HG02642 (cell line): ENCODE results near the gene CCRL2.
"Not testable (repeated sequence)": the region's sequence is repeated elsewhere in the genome, so short reads cannot be mapped to it uniquely, and the experiment has no call there.

Experiments
- ATAC-seq: cut with Tn5 transposase; IDR thresholded peaks from one replicate; pipeline ENCODE4 v1.9.1; 2021; ENCODE audit warnings: mild to moderate bottlenecking; ENCODE audit not compliant: unreplicated experiment, poor library complexity

Gene CCRL2

DNA sequence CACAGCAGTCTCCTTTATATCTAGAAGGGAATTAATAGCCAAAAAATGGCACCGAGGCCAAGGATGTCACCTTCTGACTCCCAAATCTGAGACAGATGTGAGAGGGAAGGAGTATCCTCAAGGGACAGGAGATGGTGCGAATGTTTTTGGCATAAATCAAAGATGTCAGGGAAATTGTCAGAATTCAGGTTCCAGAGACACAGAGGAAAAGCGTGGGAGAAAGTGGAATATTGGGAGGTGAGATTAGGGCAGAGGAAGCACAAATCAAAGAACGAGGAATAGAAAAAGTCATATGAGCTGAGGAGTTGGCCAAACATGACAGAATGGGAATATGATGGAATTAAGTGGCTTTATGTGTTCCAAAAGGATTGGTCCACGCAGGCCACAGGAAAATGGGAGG, 6.2 kb upstream of the CCRL2 start:
- no peak for ATAC-seq

DNA sequence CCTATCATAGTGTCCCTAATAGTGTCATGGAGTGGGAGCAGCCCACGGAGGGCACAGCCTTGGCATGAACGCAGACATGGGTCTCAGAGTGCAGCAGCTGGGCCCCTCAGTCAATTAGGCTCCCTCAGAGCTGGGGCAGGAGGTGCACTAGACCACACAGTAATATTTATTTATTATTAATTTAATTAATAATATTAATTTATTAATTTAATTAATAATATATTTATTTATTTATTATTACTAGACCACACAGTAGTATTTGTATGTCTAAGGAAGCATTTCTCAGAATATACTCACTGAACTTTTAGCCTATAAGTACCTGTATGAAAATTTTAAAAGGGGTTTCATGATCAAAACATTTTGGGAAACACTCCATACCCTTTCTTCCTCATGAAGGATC, 5.5 kb upstream of the CCRL2 start:
- no peak for ATAC-seq

DNA sequence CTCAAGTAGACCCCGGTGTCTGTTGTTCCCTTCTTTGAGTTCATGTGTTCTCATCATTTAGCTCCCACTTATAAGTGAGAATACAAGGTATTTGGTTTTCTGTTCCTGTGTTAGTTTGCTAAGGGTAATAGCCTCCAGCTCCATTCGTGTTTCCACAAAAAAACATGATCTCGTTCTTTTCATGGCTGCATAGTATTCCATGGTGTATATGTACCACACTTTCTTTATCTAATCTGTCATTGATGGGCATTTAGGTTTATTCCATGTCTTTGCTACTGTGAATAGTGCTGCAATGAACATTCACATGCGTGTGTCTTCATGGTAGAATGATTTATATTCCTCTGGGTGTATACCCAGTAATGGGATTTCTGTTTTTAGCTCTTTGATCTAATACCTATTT, 4.2 kb upstream of the CCRL2 start:
- not testable (repeated sequence) for ATAC-seq

DNA sequence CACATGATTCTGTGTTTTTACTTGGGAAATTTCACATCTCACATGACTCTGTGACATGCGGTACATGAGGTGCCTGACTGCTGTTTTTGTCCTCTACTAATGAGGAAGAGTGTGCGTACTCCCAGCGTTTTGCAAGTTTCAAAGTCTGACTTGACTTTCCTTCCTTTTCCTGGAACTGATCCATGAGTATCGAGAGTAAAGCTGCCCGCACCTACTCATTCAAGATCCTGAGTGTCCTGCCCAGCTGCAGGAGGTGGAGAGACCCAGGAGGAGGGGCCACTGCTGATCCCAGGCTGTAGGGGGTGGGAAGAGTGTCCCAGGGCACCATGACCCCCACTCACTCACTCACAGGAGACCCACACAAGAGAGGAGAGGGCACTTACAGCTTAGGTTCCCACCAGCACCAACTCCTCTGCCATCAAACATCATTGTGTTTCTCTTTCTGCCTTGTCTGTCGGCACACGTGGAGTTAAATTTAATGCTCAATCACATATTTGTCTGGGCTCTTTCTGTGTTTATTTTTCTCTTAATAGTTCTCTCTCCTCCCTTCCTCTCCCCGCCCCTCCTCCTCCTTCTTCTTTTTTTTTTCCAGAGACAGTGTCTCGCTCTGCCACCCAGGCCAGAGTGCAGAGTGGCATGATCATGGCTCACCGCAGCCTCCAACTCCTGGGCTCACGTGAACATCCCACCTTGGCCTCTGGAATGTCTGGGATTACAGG, 1.6 kb upstream of the CCRL2 start:
- ATAC-seq: no peak

DNA sequence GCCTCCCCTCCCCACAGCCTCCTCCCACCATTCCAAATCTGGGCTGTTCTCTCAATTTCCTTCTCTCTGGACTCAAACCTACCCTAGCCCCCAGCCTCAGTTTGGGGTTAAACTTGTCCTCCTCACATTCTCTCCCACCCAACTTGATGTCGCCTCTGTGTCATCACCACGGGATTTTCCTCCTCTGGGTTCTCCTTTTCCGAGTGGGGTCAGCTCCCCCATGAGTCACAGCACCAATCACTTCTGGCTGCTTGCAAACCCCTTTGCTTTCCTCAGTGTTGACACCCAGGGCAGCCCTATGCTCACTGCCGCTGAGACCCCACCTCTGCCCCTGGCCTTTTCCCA, 644 bp upstream of the CCRL2 start:
- ATAC-seq: no peak

DNA sequence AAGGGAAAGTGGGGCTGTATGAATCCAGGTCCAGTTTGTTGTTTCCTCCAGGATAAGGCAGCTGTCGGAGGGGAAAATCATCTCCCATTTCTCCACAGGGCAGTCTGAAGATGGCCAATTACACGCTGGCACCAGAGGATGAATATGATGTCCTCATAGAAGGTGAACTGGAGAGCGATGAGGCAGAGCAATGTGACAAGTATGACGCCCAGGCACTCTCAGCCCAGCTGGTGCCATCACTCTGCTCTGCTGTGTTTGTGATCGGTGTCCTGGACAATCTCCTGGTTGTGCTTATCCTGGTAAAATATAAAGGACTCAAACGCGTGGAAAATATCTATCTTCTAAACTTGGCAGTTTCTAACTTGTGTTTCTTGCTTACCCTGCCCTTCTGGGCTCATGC, 911 bp downstream of the CCRL2 start:
- ATAC-seq: no peak

DNA sequence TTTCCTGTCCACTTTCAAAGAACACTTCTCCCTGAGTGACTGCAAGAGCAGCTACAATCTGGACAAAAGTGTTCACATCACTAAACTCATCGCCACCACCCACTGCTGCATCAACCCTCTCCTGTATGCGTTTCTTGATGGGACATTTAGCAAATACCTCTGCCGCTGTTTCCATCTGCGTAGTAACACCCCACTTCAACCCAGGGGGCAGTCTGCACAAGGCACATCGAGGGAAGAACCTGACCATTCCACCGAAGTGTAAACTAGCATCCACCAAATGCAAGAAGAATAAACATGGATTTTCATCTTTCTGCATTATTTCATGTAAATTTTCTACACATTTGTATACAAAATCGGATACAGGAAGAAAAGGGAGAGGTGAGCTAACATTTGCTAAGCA, 1.8 kb downstream of the CCRL2 start:
- ATAC-seq: no peak

DNA sequence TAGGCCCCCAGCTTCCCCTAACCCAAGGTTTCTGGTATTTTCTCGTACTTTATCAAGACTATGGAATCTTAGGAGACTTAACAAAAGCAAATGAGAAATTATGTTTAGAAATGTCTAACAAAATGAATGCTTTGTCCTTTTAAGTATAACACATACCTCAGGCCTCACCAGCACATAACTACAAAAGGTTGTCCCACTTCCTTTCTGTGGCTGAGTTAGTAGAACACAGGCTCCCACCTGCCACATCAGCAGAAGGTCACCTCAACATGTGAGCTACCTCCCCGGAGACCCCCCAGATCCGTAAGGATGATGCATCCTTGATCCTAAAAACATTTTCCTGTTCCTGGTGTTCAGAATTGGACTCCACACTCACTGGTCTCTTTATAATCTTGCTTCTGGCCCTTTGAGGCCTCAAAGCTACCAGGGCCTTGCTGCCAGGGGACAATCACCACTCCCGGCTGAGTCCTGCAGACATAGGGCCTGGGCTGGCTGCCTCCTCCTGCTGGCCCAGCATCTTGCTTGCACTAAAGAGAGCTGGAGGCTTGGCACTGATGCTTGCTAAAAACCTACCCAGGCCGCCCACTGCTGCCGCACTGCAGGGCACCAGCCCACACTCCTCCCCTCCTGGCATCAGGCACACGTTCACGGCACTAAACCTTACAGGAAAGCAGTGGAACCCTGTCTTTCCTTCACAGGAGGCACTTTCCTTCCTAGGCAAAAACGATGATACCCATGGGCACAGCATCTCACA, 2.9 kb downstream of the CCRL2 start:
- no peak for ATAC-seq

DNA sequence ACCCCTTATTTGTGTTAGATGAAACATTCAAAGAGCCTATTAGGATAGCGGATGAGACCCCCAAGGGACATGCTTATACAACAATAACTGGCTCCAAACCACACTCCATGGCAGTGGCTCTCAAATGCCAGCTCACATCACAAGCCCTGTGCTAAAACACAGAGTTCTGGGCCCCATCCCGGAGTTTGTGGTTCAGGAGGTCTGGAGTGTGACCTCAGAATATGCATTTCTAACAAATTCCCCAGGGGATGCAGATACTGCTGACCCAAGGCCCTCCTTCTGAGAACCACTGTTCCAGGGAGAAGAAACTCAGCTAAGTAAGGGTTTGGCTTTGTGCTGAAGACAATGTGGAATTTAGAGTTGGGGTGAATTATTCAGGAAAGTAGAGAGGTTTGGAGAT, 3.6 kb downstream of the CCRL2 start:
- ATAC-seq: no peak

DNA sequence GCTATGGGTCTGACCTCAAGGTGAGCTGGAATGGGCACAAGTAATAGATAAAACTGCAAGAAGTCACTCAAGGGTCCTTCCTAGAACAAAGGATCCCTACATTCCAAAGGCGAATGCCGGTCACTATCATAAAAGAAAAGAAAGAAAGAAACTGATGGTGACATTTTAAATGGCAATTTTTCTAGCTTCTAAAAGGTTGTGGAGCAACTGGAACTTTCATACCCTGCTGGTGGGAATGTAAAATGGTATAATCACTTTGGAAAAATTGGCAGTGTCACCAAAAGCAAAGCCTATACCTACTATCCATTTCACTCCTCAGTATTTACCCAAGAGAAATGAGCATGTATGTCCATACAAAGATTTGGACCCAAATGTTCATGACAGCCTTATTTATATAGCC, 4.2 kb downstream of the CCRL2 start:
- ATAC-seq: no peak

DNA sequence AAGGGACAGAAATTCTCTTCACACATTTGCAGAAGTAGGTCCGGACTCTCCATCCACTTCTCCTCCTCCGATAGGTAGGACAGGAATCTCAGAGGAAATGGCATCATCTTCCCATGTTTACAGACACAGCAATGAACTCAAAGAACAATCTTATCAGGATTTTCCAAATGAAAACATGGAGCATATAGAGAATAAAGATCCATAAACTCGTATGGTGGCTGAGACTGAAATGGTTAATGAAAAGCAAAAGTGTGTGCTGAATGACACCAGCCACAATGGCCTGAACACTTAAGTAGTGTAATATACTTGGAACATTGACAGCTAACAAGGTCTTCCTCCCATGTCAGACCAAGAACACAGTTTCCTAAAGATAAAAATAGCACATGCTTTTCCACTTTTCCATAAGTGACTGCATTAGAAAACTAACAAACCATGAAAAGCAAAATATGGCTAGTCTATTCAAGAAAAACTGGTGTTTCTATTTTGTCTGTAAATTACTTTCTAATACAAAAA, 5.8 kb downstream of the CCRL2 start:
- no peak for ATAC-seq

DNA sequence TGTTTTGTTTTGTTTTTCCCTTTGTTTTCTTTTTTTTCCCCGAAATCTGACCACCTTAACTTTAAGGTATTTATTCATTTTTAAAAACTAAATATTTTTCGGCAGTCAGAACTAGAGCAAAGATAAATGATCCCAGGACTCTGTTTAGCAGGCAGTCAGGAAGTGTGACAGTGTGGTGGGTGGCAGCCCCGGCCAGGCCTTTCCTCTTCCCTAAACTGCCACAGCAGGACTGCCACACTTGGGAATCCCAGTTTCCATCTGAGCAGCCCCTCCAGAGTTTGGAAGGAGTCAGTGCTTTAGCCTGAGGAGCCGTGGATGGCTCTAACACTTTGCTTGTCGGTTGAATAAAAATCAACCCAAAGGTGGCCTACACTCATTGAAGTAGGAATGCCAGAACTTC, 6.9 kb downstream of the CCRL2 start:
- ATAC-seq: no peak

DNA sequence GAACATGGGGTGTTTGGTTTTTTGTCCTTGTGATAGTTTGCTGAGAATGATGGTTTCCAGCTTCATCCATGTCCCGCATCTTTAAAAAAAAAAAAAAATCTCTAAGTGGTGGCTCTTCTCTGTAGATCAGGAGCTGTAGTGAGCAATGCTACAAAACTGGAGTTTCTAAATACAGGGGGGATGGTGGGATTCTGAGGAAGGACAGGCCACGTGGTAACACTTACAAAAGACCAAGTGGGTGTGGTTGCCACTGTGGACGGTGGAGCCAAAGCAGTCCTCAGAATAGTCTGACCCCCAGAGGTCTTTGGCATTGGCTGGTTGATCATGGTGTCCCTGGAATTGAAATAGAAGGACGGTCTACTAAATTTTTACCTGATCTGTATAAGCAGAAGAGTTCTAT, 7.7 kb downstream of the CCRL2 start:
- no peak for ATAC-seq

DNA sequence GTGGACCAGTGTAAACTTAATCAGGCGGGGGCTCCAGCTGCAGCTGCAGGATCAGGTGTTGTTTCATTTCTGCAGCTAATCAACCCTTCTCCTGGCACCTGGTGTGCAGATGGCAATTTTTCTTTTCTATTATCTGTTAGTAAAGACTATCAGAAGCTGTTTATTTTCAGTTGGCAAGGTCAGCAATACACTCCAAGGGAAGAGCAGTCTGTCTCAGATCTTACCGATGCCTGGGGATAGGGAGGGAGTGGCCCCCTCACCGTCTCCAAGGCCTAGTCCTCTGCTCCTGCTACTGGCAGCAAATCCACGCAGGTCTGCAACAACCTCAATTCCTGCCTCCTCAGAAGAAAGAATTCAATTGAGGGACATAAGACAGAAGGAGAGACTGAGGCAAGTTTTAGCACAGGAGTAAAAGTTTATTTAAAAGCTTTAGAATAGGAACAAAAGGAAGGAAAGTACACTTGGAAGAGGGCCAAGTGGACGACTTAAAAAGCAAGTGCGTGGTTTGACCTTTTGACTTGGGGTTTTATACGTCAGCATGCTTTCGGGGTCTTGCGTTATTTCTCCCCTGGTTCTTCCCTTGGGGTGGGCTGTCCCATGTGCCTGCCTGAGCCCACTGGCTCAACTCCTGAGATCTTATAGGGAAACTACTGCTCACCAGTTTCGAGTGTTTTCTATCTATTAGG, 9.2 kb downstream of the CCRL2 start:
- no peak for ATAC-seq

DNA sequence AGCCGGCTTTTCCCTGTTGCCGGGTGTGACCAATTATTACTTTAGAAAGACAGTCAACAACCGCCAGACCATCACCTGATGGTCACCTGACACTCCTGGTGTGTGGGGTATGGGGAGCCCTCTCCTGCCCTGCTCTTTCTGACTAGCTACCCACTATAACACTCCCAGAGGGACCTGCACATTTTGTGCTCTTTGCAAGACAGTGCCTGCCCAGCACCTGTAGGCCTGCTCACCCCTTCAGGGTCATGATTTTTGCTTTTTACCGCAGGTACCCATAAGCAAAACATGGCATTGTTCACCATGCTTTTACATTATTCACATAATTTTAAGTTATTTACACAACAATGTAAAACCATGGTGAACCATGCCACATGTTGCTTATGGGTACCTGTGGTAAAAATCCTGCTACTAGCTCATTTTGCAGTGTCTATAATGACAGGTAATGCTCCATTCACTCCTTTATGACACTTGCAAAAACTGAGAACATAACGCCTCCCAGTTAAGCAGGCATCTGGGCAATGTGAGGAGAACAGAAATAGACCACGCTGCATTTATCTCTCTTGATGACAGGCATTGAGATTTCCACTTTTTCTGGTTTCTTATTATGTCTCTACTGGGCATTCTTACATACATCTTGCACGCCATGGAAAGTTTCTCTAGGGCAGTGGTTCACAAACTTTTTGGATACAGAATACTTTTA, 9.9 kb downstream of the CCRL2 start:
- no peak for ATAC-seq

DNA sequence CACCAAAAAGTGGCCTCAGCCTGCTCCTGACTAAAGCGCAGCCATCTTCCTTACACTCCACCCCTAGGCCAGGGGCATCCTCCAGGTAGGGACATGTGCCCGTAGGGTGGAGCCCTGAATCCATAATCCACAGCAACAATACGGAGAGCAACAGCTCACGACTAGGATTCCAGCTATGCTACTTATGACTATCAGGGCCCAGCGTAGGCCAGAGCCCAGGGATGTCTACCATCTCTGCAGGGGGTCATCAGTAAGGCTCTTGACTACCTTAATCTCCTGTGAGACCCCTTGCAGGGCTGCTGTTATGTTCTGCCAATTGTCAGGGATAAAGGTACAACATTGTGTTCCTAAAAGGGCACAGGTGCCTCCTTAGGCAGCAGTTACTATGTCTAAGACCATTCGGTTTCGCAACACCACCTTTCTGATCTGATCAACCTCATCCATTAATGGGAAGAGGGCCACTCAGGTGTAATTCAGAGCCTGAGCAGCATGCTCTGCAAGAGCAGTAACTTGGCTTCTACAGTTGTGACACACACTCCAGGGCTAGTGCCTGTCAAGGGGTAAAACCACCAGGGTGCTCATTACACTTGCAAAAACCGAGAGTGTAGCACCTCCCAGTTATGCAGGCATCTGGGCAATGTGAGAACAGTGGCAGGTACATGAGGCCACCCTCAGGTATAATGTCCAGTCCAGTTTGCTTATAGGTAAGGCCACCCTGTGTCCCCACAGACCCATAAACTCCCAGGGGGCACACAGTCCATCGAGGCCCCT, 11.0 kb downstream of the CCRL2 start:
- ATAC-seq: no peak

DNA sequence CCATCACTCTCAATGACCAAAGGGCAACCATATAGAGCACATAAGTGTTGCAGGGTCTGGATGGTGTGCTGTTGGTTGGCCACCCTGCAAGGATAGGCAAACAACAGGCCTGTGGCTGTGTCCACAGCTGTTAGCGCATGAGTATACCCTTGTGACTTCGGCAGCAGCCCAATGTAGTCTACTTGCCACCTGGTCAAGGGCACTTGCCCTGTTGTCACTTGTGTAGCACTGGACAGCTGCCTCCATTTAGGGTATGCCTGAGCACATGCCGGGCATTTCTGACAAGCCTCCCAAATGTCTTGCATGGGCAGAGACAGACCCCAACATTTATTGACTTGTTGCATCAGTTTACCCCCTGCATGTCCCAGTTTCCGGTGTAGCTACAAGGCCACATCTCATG, 12.8 kb downstream of the CCRL2 start:
- ATAC-seq: no peak

DNA sequence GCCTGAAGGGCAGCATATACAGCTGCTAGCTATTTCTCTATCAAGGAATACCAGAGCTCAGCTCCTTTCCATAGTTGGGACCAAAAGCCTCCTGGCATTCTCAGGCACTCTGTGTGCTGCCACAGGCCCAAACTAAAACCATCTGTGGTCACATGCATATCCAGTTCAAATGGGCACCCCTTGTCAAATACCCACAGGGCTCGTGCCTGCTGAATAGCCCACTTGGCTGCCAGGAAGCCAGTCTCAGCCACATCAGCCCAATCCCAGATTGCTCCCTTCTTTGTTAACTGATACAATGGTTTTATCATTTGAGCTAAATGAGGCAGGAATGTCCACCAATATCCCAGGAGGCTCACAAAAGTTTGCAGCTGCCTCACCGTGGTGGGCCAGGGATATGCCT, 13.9 kb downstream of the CCRL2 start:
- ATAC-seq: no peak

DNA sequence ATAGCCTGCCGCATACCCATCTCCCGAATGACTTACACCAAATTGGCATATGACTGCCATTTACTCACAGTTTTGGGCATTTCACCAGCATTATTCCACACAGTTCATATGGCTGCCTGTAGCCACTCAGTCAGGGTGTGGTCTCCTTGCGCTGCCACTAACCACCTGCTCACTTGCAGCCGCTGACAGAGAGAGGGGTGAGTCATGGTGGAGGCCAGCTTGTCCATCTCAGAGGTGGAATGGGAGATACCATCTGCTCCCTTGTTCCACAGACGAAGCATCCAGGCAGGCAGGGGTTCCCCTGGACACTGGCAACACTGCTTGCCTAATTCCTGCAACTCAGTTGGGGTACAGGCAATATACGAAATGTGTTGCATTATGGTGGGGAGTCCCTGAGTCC, 15.6 kb downstream of the CCRL2 start:
- ATAC-seq: no peak

DNA sequence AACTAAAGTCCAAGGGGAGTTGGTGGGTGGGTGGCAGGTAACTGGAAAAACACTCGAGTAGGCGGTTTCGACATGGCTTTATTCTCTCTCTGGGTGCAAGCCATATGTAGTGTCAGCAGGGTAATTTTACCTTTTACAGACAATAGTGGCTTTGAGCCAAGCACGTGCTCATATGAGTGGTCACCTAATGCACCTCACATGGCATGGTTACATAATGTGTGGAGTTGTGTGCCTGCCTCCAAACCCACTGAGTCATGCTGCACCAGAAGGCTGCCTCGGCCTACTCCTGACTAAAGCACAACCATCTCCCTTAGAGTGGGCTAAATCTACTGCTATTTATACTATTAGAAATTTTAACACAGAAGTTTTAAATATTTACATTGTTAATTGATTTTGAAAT, 16.5 kb downstream of the CCRL2 start:
- no peak for ATAC-seq
